ENCODE results near the gene LSP1. TPM values are rescaled to one million over a fixed set of nuclear protein-coding genes. Genes with fewer than 3 reads are reported as not detected.

LSP1 gene
- total and polyA plus RNA-seq, 4 donors = 5.0 to 7.7 (median 5.7) TPM

- Histone ChIP-seq H3K9me3 (ENCODE audit: control insufficient read depth in 4 of 4, low read length in 3 of 4) (no peaks in the 10 kb centered on the region), H3K9ac (ENCODE audit: low read depth in 1 of 2, low read length in 2 of 2) (no peak overlapping the region), H3K27ac (ENCODE audit: low read depth in 1 of 2, low read length in 2 of 2) (no peak overlapping the region), H3K27me3 (ENCODE audit: control insufficient read depth in 4 of 4, insufficient read depth in 4 of 4, low read length in 3 of 4) (no peaks in the 10 kb centered on the region), H3K4me3 (ENCODE audit: low read depth in 1 of 3, low read length in 3 of 3) (no peak overlapping the region), H3K4me1 (ENCODE audit: control insufficient read depth in 4 of 4, insufficient read depth in 4 of 4, low read length in 3 of 4) (no peaks in the 10 kb centered on the region), H3K36me3 (ENCODE audit: control insufficient read depth in 4 of 4, insufficient read depth in 3 of 4, low read depth in 1 of 4, low read length in 3 of 4) (peaks cover 0 to 2% (median 0%) of the 10 kb centered on the region in 4 donors)
- 49% methylated on average over 26 of the region's 26 CpGs for WGBS
- DNase-seq (ENCODE audit: low spot score) = no peak
- TF ChIP-seq NR2F2 (IDR thresholded peaks at IDR 0.05) (no peak), GABPA (IDR thresholded peaks at IDR 0.05 in 1 of 2, conservative IDR thresholded peaks at IDR 0.05 in 1 of 2) (no peak), EGR1 (IDR thresholded peaks at IDR 0.05; ENCODE audit: low read depth in 2 of 2) (no peak), HNF4A (conservative IDR thresholded peaks at IDR 0.05) (no peak), RAD21 (IDR thresholded peaks at IDR 0.05) (peak in 1 of 2 donors; percentile 58), REST (IDR thresholded peaks at IDR 0.05) (no peak), SP1 (IDR thresholded peaks at IDR 0.05) (no peak), HNF4G (IDR thresholded peaks at IDR 0.05) (no peak), FOXA2 (IDR thresholded peaks at IDR 0.05) (no peak), CTCF (IDR thresholded peaks at IDR 0.05; ENCODE audit: low read depth, low read length, missing input control) (peak; percentile 46), YY1 (IDR thresholded peaks at IDR 0.05) (no peak), RXRA (IDR thresholded peaks at IDR 0.05) (no peak)
- TF ChIP-seq, protein P1, sequence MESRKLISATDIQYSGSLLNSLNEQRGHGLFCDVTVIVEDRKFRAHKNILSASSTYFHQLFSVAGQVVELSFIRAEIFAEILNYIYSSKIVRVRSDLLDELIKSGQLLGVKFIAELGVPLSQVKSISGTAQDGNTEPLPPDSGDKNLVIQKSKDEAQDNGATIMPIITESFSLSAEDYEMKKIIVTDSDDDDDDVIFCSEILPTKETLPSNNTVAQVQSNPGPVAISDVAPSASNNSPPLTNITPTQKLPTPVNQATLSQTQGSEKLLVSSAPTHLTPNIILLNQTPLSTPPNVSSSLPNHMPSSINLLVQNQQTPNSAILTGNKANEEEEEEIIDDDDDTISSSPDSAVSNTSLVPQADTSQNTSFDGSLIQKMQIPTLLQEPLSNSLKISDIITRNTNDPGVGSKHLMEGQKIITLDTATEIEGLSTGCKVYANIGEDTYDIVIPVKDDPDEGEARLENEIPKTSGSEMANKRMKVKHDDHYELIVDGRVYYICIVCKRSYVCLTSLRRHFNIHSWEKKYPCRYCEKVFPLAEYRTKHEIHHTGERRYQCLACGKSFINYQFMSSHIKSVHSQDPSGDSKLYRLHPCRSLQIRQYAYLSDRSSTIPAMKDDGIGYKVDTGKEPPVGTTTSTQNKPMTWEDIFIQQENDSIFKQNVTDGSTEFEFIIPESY (IDR thresholded peaks at IDR 0.05) = no peak
- TF ChIP-seq, protein P2, sequence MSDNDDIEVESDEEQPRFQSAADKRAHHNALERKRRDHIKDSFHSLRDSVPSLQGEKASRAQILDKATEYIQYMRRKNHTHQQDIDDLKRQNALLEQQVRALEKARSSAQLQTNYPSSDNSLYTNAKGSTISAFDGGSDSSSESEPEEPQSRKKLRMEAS (IDR thresholded peaks at IDR 0.05) = no peak
Measured at GRCh38 chr11:1876361-1877063, 23.6 kb downstream of the LSP1 start.

Measured in liver (tissue), 9 donors.